A549 (cell line): Measurements from ENCODE around the gene BMP4. TPM values are rescaled to one million over a fixed set of nuclear protein-coding genes. Genes with fewer than 3 reads are reported as not detected.

Source experiments
- ATAC-seq, 2 experiments: fragments of 200-7000 bp in 1 of 2; fragments of >200 bp in 1 of 2; cut with Nextera tagmentation in 1 of 2; cut with Tn5 transposase in 1 of 2; 3 replicates each; pipeline versions ENCODE4 v1.8.0 to v1.9.1; 2018 to 2020; ENCODE audit warnings: mild to moderate bottlenecking in 1 of 2, moderate library complexity in 1 of 2
- CTCF ChIA-PET: fragments of 300-600 bp; sonication (Branson Sonifier 250); formaldehyde crosslinking; extraction: SDS; loops from one replicate; lab custom pipeline; 2021; ENCODE audit warnings: antibody characterized with exemption, inconsistent platforms; lab: Yijun Ruan, JAX
- POLR2A ChIA-PET: fragments of 350-600 bp; formaldehyde crosslinking; extraction: SDS; loops from one replicate; lab custom pipeline; 2021; ENCODE audit warnings: antibody characterized with exemption, inconsistent platforms; lab: Yijun Ruan, JAX
- DNase-seq, 2 experiments: peaks; one replicate each; pipeline versions ENCODE4 v3.0.0 to v3.0.0-alpha.2; 2011 to 2016; ENCODE audit warnings: low read depth in 1 of 2, low spot score in 1 of 2
- FAIRE-seq: peaks from 2 replicates; lab custom pipeline; 2011; peaks lifted over from hg19 to GRCh38; lab: Jason Lieb, UNC
- H3K27ac ChIP-seq, 2 experiments: fragments of >200 bp; sonication (Bioruptor Twin); formaldehyde crosslinking; 3 replicates each; pipeline ENCODE4 v1.5.1; 2016 to 2017
- H3K4me1 ChIP-seq: fragments of >200 bp; sonication (Bioruptor Twin); formaldehyde crosslinking; 3 replicates; pipeline ENCODE4 v1.6.1; 2016
- H3K4me2 ChIP-seq: fragments of >200 bp; sonication (Bioruptor Twin); formaldehyde crosslinking; 3 replicates; pipeline ENCODE4 v1.6.1; 2016
- H3K4me3 ChIP-seq: fragments of >200 bp; sonication (Bioruptor Twin); formaldehyde crosslinking; 3 replicates; pipeline ENCODE4 v1.5.1; 2016
- H3K9me3 ChIP-seq: fragments of >200 bp; sonication (Bioruptor Twin); formaldehyde crosslinking; 3 replicates; pipeline ENCODE4 v1.6.1; 2016
- CTCF ChIP-seq: fragments of >200 bp; sonication (Bioruptor Twin); formaldehyde crosslinking; IDR thresholded peaks from 3 replicates; pipeline ENCODE4 v1.5.1; 2016
- FOSL2 ChIP-seq, 2 experiments: fragments of 450-650 bp in 1 of 2; fragments of >200 bp in 1 of 2; sonication (Bioruptor Twin) in 1 of 2; formaldehyde crosslinking; IDR thresholded peaks; 2 replicates each; pipeline versions ENCODE4 v1.5.0 to v1.6.1; 2016 to 2020; ENCODE audit warnings: mild to moderate bottlenecking in 1 of 2, moderate library complexity in 1 of 2
- GATA3 ChIP-seq: IDR thresholded peaks from 2 replicates; pipeline ENCODE4 v1.6.1; 2012; ENCODE audit warnings: borderline replicate concordance
- POLR2A ChIP-seq: IDR thresholded peaks from 2 replicates; pipeline ENCODE4 v1.6.1; 2012; ENCODE audit warnings: mild to moderate bottlenecking, low read length
- RAD21 ChIP-seq, 2 experiments: fragments of >200 bp in 1 of 2; sonication (Bioruptor Twin) in 1 of 2; formaldehyde crosslinking in 1 of 2; IDR thresholded peaks in 1 of 2; conservative IDR thresholded peaks in 1 of 2; 2 replicates in 1 of 2; 3 replicates in 1 of 2; pipeline ENCODE4 v1.6.1; 2012 to 2018; ENCODE audit warnings: inconsistent platforms in 1 of 2
- SMC3 ChIP-seq: fragments of >200 bp; sonication (Bioruptor Twin); formaldehyde crosslinking; IDR thresholded peaks from 3 replicates; pipeline ENCODE4 v1.6.1; 2018; ENCODE audit warnings: inconsistent platforms
- ZC3H11A ChIP-seq: fragments of 450-650 bp; IDR thresholded peaks from 2 replicates; pipeline ENCODE4 v1.6.1; 2014; ENCODE audit warnings: antibody characterized with exemption, mild to moderate bottlenecking
- WGBS: methylation state at CpG from one replicate; pipeline ENCODE4 v1.1.6; 2017; ENCODE audit errors: missing lambda C conversion rate; 5-methylcytosine and 5-hydroxymethylcytosine counted together
- polyA plus RNA-seq, 4 experiments: library from polyadenylated mRNA; depleted of rRNA in 3 of 4; stranded (reverse); fragments of >200 nt; fragmentation: RNase III in 1 of 4; extraction: RNeasy Plus Mini Kit Qiagen cat#74134 plus additional on column Dnase treatment in 1 of 4; gene quantifications; 2 replicates in 3 of 4; 3 replicates in 1 of 4; pipeline ENCODE4 v1.2.3, GENCODE V29; 2011 to 2017
- TF ChIP-seq, protein P1 (sequence below): fragments of 200-600 bp; sonication (generic); IDR thresholded peaks from 2 replicates; pipeline ENCODE4 v1.6.1; 2016; ENCODE audit warnings: antibody characterized with exemption, mild to moderate bottlenecking, moderate library complexity
- TF ChIP-seq, protein P2 (sequence below): IDR thresholded peaks from 2 replicates; pipeline ENCODE4 v1.6.1; 2012; ENCODE audit warnings: low read depth, borderline replicate concordance
- TF ChIP-seq, protein P3 (sequence below): IDR thresholded peaks from 2 replicates; pipeline ENCODE4 v1.6.1; 2012

Gene BMP4
- polyA plus RNA-seq, 2 of the 4 experiments (the other 2 are of a cell fraction) = 4.1 to 8.9 TPM

DNA sequence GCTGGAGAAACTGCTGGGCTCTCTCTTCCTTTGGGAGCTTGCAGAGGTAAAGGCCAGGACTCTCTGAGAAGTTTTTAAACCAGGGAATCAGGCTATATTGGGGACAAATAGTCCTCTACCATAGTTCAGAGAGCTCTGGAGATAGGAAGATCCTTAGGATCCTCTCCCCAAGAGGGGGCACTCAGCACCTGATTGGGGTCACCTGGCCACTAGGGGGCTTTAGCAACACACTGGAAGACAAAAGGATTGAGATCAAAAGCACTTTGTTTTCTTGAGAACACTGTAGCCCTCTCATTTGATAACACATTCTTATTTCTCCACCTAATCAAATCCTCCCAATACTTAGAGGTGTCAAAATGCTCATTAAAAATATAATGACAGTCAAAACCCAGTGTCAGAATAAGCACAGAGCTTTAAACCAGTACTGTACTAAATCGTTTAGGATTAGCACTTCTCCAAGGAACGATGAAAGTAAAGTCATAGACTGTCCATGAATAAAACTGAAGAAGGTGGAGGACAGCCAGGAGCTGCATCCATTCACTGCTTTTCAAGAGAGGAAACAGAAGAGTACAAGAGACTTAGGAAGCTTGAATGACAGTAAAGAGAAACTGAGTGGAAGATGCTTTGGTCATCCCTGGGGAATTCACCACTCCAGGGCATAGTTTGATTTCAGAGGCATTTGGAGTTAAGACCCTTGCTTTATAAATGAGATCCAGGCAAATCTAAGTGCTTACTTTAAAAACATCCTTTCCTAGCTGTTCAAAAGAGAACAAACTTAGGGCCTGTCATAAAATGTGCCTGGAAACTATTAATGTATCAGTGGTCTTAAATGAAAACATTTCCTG is 26.5 kb downstream of the BMP4 start:
- Histone ChIP-seq H3K4me2 (no peak overlapping the region), H3K9me3 (no peaks in the 10 kb centered on the region), H3K4me3 (no peak overlapping the region), H3K4me1 (peaks cover 11% of the 10 kb centered on the region; the same call in 2 of the 3 replicates), H3K27ac (no peak overlapping the region)
- peak; percentile 52; the same call in 2 of the 3 replicates for TF ChIP-seq SMC3
- TF ChIP-seq, protein P1, sequence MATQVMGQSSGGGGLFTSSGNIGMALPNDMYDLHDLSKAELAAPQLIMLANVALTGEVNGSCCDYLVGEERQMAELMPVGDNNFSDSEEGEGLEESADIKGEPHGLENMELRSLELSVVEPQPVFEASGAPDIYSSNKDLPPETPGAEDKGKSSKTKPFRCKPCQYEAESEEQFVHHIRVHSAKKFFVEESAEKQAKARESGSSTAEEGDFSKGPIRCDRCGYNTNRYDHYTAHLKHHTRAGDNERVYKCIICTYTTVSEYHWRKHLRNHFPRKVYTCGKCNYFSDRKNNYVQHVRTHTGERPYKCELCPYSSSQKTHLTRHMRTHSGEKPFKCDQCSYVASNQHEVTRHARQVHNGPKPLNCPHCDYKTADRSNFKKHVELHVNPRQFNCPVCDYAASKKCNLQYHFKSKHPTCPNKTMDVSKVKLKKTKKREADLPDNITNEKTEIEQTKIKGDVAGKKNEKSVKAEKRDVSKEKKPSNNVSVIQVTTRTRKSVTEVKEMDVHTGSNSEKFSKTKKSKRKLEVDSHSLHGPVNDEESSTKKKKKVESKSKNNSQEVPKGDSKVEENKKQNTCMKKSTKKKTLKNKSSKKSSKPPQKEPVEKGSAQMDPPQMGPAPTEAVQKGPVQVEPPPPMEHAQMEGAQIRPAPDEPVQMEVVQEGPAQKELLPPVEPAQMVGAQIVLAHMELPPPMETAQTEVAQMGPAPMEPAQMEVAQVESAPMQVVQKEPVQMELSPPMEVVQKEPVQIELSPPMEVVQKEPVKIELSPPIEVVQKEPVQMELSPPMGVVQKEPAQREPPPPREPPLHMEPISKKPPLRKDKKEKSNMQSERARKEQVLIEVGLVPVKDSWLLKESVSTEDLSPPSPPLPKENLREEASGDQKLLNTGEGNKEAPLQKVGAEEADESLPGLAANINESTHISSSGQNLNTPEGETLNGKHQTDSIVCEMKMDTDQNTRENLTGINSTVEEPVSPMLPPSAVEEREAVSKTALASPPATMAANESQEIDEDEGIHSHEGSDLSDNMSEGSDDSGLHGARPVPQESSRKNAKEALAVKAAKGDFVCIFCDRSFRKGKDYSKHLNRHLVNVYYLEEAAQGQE = no peak
- peak; percentile 33 to 54; a peak in 4 of 5 replicates for TF ChIP-seq RAD21 (conservative IDR thresholded peaks at IDR 0.05 in 1 of 2, IDR thresholded peaks at IDR 0.05 in 1 of 2)
- TF ChIP-seq CTCF = peak; percentile 54
- DNase-seq (peak; percentile 22 to 28), FAIRE-seq (no peak), ATAC-seq (peak; percentile 50 to 63; a peak in 3 of 6 replicates)
- 88% methylated on average over 2 of the region's 2 CpGs for WGBS
- ChIA-PET POLR2A (no interaction called here), CTCF (interaction anchor here (0.6 to 1.4 kb wide), 12 partner anchors 8 to 418 kb away, joined by 3 to 6 read pairs (median 4); partner anchors contain the start of gene BMP4)

DNA sequence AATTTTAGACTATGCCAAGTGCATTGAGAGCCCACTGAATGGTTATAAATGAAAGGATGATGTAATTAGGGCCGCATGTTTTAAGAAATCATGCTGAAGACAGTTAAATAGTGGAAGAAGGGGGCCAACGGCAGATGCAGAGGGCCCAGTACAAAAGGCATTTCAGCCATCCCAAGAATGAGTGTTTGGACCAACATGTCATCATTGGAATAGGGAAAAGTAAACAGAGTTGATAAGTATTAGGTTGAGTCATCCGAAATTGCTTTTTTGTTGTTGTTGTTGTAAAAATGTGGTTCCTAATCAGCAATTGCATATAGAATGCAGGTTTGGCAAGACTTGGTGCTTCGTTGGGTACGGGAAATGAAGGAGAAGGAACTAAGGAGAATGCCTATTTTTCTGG is 29.5 kb downstream of the BMP4 start:
- Histone ChIP-seq H3K27ac (peak overlapping the region in 1 of 2 experiments; percentile 18; a peak in 1 of 6 replicates), H3K9me3 (no peaks in the 10 kb centered on the region), H3K4me3 (no peak overlapping the region), H3K4me1 (peaks cover 18% of the 10 kb centered on the region; the same call in 2 of the 3 replicates), H3K4me2 (peak overlapping the region; percentile 12)
- ATAC-seq (no peak), FAIRE-seq (no peak), DNase-seq (no peak)
- CTCF ChIA-PET = interaction anchor here (0.6 to 1.4 kb wide), 2 partner anchors 248 to 402 kb away, joined by 3 read pairs; no protein-coding TSS in a partner anchor
- no peak for TF ChIP-seq CTCF
- TF ChIP-seq, protein P2, sequence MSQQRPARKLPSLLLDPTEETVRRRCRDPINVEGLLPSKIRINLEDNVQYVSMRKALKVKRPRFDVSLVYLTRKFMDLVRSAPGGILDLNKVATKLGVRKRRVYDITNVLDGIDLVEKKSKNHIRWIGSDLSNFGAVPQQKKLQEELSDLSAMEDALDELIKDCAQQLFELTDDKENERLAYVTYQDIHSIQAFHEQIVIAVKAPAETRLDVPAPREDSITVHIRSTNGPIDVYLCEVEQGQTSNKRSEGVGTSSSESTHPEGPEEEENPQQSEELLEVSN = no peak
- TF ChIP-seq, protein P3, sequence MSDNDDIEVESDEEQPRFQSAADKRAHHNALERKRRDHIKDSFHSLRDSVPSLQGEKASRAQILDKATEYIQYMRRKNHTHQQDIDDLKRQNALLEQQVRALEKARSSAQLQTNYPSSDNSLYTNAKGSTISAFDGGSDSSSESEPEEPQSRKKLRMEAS = no peak
- no peak for TF ChIP-seq FOSL2 (IDR thresholded peaks at IDR 0.05)
- 0 out of 2 replicates have a peak, but pooled peaks have one; percentile 14 for TF ChIP-seq FOSL2 (CRISPR knock-in tag; IDR thresholded peaks at IDR 0.05)
- TF ChIP-seq POLR2A = no peak
- no peak for TF ChIP-seq ZC3H11A
- TF ChIP-seq GATA3 = peak; percentile 29; the same call in 1 of the 2 replicates
- 40% methylated on average over 5 of the region's 5 CpGs for WGBS
- POLR2A ChIA-PET = no interaction called here
